ENCODE measurements around the gene PDX1.

GRCh38 chr13:27920677-27921420 lies 1.0 kb downstream of the PDX1 start:
- TF ChIP-seq POLR2AphosphoS5 (IDR thresholded peaks at IDR 0.05; ENCODE audit: low read depth, low read length) (no peak), CTCF (IDR thresholded peaks at IDR 0.05) (no peak), SIN3A (IDR thresholded peaks at IDR 0.05; ENCODE audit: borderline replicate concordance, insufficient read depth, low read depth, low read length) (no peak)
